ENCODE measurements around the gene RFC3. TPM values are rescaled to one million over a fixed set of nuclear protein-coding genes. Genes with fewer than 3 reads are reported as not detected.

Gene RFC3
- polyA plus RNA-seq, 1 of the 3 experiments (the other 2 are of a cell fraction), result 15.8 TPM

DNA sequence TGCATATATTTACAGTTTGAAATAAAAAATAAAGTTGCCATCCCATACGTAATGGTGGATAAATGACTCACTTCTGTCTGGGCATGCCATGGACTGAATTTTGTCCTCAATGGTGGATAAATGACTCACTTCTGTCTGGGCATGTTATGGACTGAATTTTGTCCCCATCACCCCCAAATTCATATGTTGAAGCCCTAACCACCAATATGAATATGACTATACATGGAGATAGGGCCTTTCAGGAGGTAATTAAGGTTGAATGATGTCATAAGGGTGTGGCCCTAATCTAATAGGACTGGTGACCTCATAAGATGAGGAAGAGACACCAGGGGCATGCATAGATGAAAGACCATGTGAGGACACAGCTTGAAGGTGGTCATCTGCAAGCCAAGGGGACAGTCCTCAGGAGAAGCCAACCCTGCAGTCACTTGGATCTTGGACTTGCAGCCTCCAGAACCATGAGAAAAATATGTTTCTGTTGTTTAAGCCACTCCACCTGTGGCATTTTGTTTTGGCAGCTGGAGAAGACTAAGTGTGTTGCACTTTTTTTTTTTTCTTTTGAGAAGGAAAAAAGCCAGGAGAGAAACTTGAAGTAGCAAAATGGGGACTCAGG lies 41.8 kb downstream of the RFC3 start (continued):
- TF ChIP-seq REST (IDR thresholded peaks at IDR 0.05; ENCODE audit: low read depth, low read length) (no peak), RCOR1 (IDR thresholded peaks at IDR 0.05; ENCODE audit: low read length) (no peak)

DNA sequence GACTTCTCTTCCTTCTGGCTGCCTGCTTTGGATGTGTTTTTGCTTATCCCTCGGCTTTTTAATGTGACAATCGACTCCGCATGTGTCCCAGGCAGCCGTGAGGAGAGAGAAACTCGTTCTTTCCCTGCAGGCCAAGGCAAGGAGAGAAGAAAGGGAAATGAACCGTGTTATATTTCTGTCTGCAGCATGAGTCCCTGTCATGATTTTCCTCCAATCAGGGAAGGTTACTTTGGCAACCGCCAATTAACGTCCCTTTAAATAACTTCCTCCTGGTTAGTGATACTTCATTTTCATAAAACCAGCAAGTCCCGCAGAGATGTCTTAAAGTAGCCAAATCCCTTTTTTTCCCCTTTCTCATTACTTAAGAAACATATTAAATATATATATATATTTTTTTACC lies 42.6 kb downstream of the RFC3 start:
- Histone ChIP-seq H3K4me3 (ENCODE audit: low read depth in 2 of 2, low read length in 1 of 2) (no peak overlapping the region), H2AFZ (ENCODE audit: low read depth) (no peak overlapping the region), H3K4me2 (no peak overlapping the region), H3K4me1 (ENCODE audit: control insufficient read depth in 1 of 2, insufficient read depth in 2 of 2, low read depth in 1 of 2, low read length in 1 of 2) (peaks cover 0 to 3% of the 10 kb centered on the region in 2 experiments; a peak in 2 of 4 replicates), H3K9me2 (no peaks in the 10 kb centered on the region; the same call in 1 of the 2 replicates), H3K9ac (no peak overlapping the region), H3F3A (replicated peaks; ENCODE audit: insufficient read depth) (no peaks in the 10 kb centered on the region), H3K9me3 (no peaks in the 10 kb centered on the region), H4K20me1 (ENCODE audit: insufficient read depth) (no peaks in the 10 kb centered on the region), H3K36me3 (replicated peaks in 1 of 2; ENCODE audit: control insufficient read depth in 1 of 2, insufficient read depth in 2 of 2, low read length in 1 of 2) (no peaks in the 10 kb centered on the region), H3K79me2 (ENCODE audit: insufficient read depth) (no peaks in the 10 kb centered on the region), H3K27ac (ENCODE audit: low read depth in 2 of 2, low read length in 1 of 2) (no peak overlapping the region), H3K27me3 (ENCODE audit: insufficient read depth) (no peaks in the 10 kb centered on the region)
- 94% methylated on average over 9 of the region's 9 CpGs for WGBS (ENCODE audit: low lambda C conversion rate)
- POLR2A ChIA-PET, result no interaction called here
- CTCF ChIA-PET, result interaction anchor here (0.7 to 0.8 kb wide), 2 partner anchors 8 to 36 kb away, joined by 3 read pairs; no protein-coding TSS in a partner anchor
- no peak for TF ChIP-seq FOXJ3 (CRISPR knock-in tag; IDR thresholded peaks at IDR 0.05)
- no peak for TF ChIP-seq REST (IDR thresholded peaks at IDR 0.05; ENCODE audit: low read depth, low read length)
- TF ChIP-seq MXI1 (IDR thresholded peaks at IDR 0.05; ENCODE audit: low read depth, low read length), result no peak
- no peak for TF ChIP-seq MEF2A (IDR thresholded peaks at IDR 0.05; ENCODE audit: borderline replicate concordance, low read depth)
- no peak for TF ChIP-seq FOSL2 (IDR thresholded peaks at IDR 0.05; ENCODE audit: borderline replicate concordance, low read depth)
- TF ChIP-seq CHD2 (IDR thresholded peaks at IDR 0.05; ENCODE audit: low read length, partially characterized antibody), result no peak
- TF ChIP-seq GATA2 (CRISPR knock-in tag; IDR thresholded peaks at IDR 0.05), result no peak
- TF ChIP-seq EP300 (IDR thresholded peaks at IDR 0.05; ENCODE audit: borderline replicate concordance in 1 of 2, low read depth in 1 of 2, low read length in 1 of 2), result no peak
- TF ChIP-seq, protein P1, sequence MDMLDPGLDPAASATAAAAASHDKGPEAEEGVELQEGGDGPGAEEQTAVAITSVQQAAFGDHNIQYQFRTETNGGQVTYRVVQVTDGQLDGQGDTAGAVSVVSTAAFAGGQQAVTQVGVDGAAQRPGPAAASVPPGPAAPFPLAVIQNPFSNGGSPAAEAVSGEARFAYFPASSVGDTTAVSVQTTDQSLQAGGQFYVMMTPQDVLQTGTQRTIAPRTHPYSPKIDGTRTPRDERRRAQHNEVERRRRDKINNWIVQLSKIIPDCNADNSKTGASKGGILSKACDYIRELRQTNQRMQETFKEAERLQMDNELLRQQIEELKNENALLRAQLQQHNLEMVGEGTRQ (IDR thresholded peaks at IDR 0.05; ENCODE audit: borderline replicate concordance, low read depth, low read length), result no peak
- no peak for TF ChIP-seq YY1 (IDR thresholded peaks at IDR 0.05; ENCODE audit: low read depth)
- no peak for TF ChIP-seq EZH2phosphoT487 (IDR thresholded peaks at IDR 0.05; ENCODE audit: borderline replicate concordance, low read depth)
- TF ChIP-seq NFIC (IDR thresholded peaks at IDR 0.05; ENCODE audit: borderline replicate concordance), result no peak
- no peak for TF ChIP-seq JUND (IDR thresholded peaks at IDR 0.05)
- TF ChIP-seq RAD21 (IDR thresholded peaks at IDR 0.05; ENCODE audit: low read length), result no peak
- no peak for TF ChIP-seq MAX (IDR thresholded peaks at IDR 0.05; ENCODE audit: low read depth)
- no peak for TF ChIP-seq TEAD4 (IDR thresholded peaks at IDR 0.05; ENCODE audit: borderline replicate concordance, insufficient read depth)
- TF ChIP-seq RFX5 (IDR thresholded peaks at IDR 0.05; ENCODE audit: low read length), result no peak
- no peak for TF ChIP-seq FOXM1 (IDR thresholded peaks at IDR 0.05; ENCODE audit: low read depth)
- no peak for TF ChIP-seq USF1 (IDR thresholded peaks at IDR 0.05; ENCODE audit: borderline replicate concordance, low read depth)
- no peak for DNase-seq

Measured in SK-N-SH (cell line).